Measurements from ENCODE around the gene NBPF6.
A peak's percentile ranks its signal among the peaks of the same experiment; 100 is the strongest.
"Not testable (repeated sequence)": the region's sequence is repeated elsewhere in the genome, so short reads cannot be mapped to it uniquely, and the experiment has no call there.

Gene NBPF6

GRCh38 chr1:108502138-108502537 lies 52.0 kb downstream of the NBPF6 start:
- no peak for DNase-seq (ENCODE audit: low spot score)

- no peak for DNase-seq (ENCODE audit: low spot score)
These were observed 52.5 kb downstream of the NBPF6 start for GRCh38 chr1:108502624-108503023.

- DNase-seq (ENCODE audit: low spot score) = no peak
These were observed 53.1 kb downstream of the NBPF6 start for GRCh38 chr1:108503062-108503733.

- DNase-seq (ENCODE audit: low spot score) = no peak
These were observed 54.3 kb downstream of the NBPF6 start for GRCh38 chr1:108504447-108504846.

GRCh38 chr1:108505763-108506070 lies 55.6 kb downstream of the NBPF6 start:
- DNase-seq (ENCODE audit: low spot score) = no peak

- DNase-seq (ENCODE audit: low spot score) = no peak
These were observed 61.6 kb downstream of the NBPF6 start for GRCh38 chr1:108511764-108512163.

- peak; percentile 28 for DNase-seq (ENCODE audit: low spot score)
These were observed 62.3 kb downstream of the NBPF6 start for GRCh38 chr1:108512239-108513043.

- DNase-seq (ENCODE audit: low spot score) = no peak
These were observed 62.9 kb downstream of the NBPF6 start for GRCh38 chr1:108513044-108513415.

GRCh38 chr1:108513914-108514313 lies 63.8 kb downstream of the NBPF6 start:
- not testable (repeated sequence) for DNase-seq (ENCODE audit: low spot score)

- not testable (repeated sequence) for DNase-seq (ENCODE audit: low spot score)
These were observed 67.3 kb downstream of the NBPF6 start for GRCh38 chr1:108517301-108517897.

Data from putamen (tissue), 1 donor.